ENCODE data around the gene RPS3. TPM values are rescaled to one million over a fixed set of nuclear protein-coding genes. Genes with fewer than 3 reads are reported as not detected.

The RPS3 gene
- total and polyA plus RNA-seq, 2 experiments from 2014 or later: 1,745 to 2,793 TPM

DNA sequence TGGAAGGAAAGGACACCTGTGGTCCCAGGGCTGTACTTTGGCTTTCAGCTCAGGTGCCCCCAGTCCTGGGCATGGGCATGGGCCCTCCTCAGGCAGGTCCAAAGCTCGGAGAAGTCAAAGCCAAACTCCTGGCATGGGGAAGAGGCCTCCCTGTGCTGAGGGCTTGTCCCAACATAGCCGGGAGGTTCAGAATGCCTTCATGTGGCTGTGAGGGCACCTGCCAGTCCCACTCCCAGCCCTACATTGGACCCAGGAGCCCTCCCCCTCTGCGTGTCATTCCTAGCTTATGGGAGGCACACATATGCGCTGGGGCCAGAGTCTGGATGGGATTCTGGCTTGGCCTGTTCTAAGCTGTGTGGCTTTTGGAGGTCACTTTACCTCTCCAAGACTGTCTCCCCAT, 34.7 kb downstream of the RPS3 start:
- Histone ChIP-seq H3K4me3 (no peak overlapping the region), H3K27ac (ENCODE audit: low read depth) (no peak overlapping the region), H2AFZ (no peak overlapping the region), H3K4me1 (ENCODE audit: insufficient read depth) (peaks cover 13% of the 10 kb centered on the region), H3K27me3 (ENCODE audit: insufficient read depth) (peaks cover 45% of the 10 kb centered on the region), H3K4me2 (no peak overlapping the region), H3K36me3 (ENCODE audit: insufficient read depth) (no peaks in the 10 kb centered on the region), H3K79me2 (replicated peaks; ENCODE audit: insufficient read depth) (no peaks in the 10 kb centered on the region), H4K20me1 (replicated peaks; ENCODE audit: insufficient read depth) (no peaks in the 10 kb centered on the region), H3F3A (replicated peaks; ENCODE audit: low read depth) (peaks cover 5% of the 10 kb centered on the region; the same call in 1 of the 2 replicates), H3K9me2 (ENCODE audit: insufficient read depth) (no peaks in the 10 kb centered on the region)
- Mint-ChIP-seq H3K27me3 (ENCODE audit: insufficient read depth, low read depth, poor library complexity) (peaks cover 48% of the 10 kb centered on the region), H3K4me3 (no peak overlapping the region), H3K27ac (no peak overlapping the region), H3K4me1 (peaks cover 39% of the 10 kb centered on the region), H3K9me3 (peaks cover 8% of the 10 kb centered on the region), H3K36me3 (ENCODE audit: low read depth) (peaks cover 7% of the 10 kb centered on the region)
- TF ChIP-seq ZNF114 (CRISPR knock-in tag; IDR thresholded peaks at IDR 0.05): no peak
- TF ChIP-seq JUNB (IDR thresholded peaks at IDR 0.05; ENCODE audit: unreplicated experiment): no peak
- no peak for TF ChIP-seq CTCF (conservative IDR thresholded peaks at IDR 0.05; ENCODE audit: low read depth in 2 of 2)
- no peak for TF ChIP-seq STAT1 (IDR thresholded peaks at IDR 0.05; ENCODE audit: unreplicated experiment)
- TF ChIP-seq ETS1 (IDR thresholded peaks at IDR 0.05): no peak
- TF ChIP-seq EZH2phosphoT487 (IDR thresholded peaks at IDR 0.05; ENCODE audit: unreplicated experiment): no peak
- TF ChIP-seq, protein P1, sequence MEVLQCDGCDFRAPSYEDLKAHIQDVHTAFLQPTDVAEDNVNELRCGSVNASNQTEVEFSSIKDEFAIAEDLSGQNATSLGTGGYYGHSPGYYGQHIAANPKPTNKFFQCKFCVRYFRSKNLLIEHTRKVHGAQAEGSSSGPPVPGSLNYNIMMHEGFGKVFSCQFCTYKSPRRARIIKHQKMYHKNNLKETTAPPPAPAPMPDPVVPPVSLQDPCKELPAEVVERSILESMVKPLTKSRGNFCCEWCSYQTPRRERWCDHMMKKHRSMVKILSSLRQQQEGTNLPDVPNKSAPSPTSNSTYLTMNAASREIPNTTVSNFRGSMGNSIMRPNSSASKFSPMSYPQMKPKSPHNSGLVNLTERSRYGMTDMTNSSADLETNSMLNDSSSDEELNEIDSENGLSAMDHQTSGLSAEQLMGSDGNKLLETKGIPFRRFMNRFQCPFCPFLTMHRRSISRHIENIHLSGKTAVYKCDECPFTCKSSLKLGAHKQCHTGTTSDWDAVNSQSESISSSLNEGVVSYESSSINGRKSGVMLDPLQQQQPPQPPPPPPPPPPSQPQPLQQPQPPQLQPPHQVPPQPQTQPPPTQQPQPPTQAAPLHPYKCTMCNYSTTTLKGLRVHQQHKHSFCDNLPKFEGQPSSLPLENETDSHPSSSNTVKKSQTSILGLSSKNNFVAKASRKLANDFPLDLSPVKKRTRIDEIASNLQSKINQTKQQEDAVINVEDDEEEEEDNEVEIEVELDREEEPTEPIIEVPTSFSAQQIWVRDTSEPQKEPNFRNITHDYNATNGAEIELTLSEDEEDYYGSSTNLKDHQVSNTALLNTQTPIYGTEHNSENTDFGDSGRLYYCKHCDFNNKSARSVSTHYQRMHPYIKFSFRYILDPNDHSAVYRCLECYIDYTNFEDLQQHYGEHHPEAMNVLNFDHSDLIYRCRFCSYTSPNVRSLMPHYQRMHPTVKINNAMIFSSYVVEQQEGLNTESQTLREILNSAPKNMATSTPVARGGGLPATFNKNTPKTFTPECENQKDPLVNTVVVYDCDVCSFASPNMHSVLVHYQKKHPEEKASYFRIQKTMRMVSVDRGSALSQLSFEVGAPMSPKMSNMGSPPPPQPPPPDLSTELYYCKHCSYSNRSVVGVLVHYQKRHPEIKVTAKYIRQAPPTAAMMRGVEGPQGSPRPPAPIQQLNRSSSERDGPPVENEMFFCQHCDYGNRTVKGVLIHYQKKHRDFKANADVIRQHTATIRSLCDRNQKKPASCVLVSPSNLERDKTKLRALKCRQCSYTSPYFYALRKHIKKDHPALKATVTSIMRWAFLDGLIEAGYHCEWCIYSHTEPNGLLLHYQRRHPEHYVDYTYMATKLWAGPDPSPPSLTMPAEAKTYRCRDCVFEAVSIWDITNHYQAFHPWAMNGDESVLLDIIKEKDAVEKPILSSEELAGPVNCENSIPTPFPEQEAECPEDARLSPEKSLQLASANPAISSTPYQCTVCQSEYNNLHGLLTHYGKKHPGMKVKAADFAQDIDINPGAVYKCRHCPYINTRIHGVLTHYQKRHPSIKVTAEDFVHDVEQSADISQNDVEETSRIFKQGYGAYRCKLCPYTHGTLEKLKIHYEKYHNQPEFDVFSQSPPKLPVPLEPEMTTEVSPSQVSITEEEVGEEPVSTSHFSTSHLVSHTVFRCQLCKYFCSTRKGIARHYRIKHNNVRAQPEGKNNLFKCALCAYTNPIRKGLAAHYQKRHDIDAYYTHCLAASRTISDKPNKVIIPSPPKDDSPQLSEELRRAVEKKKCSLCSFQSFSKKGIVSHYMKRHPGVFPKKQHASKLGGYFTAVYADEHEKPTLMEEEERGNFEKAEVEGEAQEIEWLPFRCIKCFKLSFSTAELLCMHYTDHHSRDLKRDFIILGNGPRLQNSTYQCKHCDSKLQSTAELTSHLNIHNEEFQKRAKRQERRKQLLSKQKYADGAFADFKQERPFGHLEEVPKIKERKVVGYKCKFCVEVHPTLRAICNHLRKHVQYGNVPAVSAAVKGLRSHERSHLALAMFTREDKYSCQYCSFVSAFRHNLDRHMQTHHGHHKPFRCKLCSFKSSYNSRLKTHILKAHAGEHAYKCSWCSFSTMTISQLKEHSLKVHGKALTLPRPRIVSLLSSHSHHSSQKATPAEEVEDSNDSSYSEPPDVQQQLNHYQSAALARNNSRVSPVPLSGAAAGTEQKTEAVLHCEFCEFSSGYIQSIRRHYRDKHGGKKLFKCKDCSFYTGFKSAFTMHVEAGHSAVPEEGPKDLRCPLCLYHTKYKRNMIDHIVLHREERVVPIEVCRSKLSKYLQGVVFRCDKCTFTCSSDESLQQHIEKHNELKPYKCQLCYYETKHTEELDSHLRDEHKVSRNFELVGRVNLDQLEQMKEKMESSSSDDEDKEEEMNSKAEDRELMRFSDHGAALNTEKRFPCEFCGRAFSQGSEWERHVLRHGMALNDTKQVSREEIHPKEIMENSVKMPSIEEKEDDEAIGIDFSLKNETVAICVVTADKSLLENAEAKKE (CRISPR knock-in tag; IDR thresholded peaks at IDR 0.05): no peak
- no peak for TF ChIP-seq REST (IDR thresholded peaks at IDR 0.05; ENCODE audit: unreplicated experiment)
- no peak for TF ChIP-seq ZNF331 (CRISPR knock-in tag; IDR thresholded peaks at IDR 0.05; ENCODE audit: low read depth)
- TF ChIP-seq POLR2AphosphoS5 (IDR thresholded peaks at IDR 0.05; ENCODE audit: low read depth): no peak
- TF ChIP-seq CREB1 (CRISPR knock-in tag; IDR thresholded peaks at IDR 0.05; ENCODE audit: low read depth): no peak
- no peak for TF ChIP-seq EZH2 (IDR thresholded peaks at IDR 0.05; ENCODE audit: low read depth, unreplicated experiment)
- no peak for TF ChIP-seq NANOG (IDR thresholded peaks at IDR 0.05; ENCODE audit: borderline replicate concordance)
- DNase-seq (ENCODE audit: low spot score) (no peak), ATAC-seq (no peak)
